Thyroid gland (tissue), 4 donors: Measurements from ENCODE around the gene PAM16. TPM values are rescaled to one million over a fixed set of nuclear protein-coding genes. Genes with fewer than 3 reads are reported as not detected.
A peak's percentile ranks its signal among the peaks of the same experiment; 100 is the strongest.

Source experiments
- DNase-seq, 2 donors: peaks; one replicate each; pipeline ENCODE4 v3.0.0-alpha.2; 2019
- H3K27ac ChIP-seq, 3 donors: fragments of 200-600 bp; sonication (generic); 1 replicate in 2 of 3; 2 replicates in 1 of 3; pipeline ENCODE4 v1.5.1; 2016 to 2019; ENCODE audit warnings: mild to moderate bottlenecking in 1 of 3, moderate library complexity in 1 of 3
- H3K27me3 ChIP-seq: fragments of 200-600 bp; sonication (generic); one replicate; pipeline ENCODE4 v1.5.1; 2019
- H3K36me3 ChIP-seq, 2 donors: fragments of 200-600 bp; sonication (generic); one replicate each; pipeline ENCODE4 v1.5.1; 2016 to 2019
- H3K4me1 ChIP-seq, 2 donors: fragments of 200-600 bp; sonication (generic); one replicate each; pipeline ENCODE4 v1.5.1; 2017 to 2019
- H3K4me3 ChIP-seq, 3 donors: fragments of 200-600 bp; sonication (generic); replicated peaks in 1 of 3; 1 replicate in 2 of 3; 2 replicates in 1 of 3; pipeline ENCODE4 v1.5.1; 2016; ENCODE audit warnings: mild to moderate bottlenecking in 1 of 3
- H3K9me3 ChIP-seq: fragments of 200-600 bp; sonication (generic); one replicate; pipeline ENCODE4 v1.5.1; 2017
- POLR2A ChIP-seq, 2 donors: fragments of 450-650 bp; IDR thresholded peaks; one replicate each; pipeline ENCODE4 v1.6.1; 2017; ENCODE audit warnings: antibody characterized with exemption in 2 of 2, mild to moderate bottlenecking in 2 of 2, moderate library complexity in 1 of 2
- WGBS, 2 donors: methylation state at CpG; one replicate each; pipeline ENCODE4 v1.1.5; 2017; 5-methylcytosine and 5-hydroxymethylcytosine counted together
- intact Hi-C: fragments of 100-400 bp; cut with DNase I; formaldehyde crosslinking; loops from one replicate; pipeline ENCODE4 v1.15.1; 2023
- total RNA-seq, 4 donors: library from RNA; depleted of rRNA; stranded (reverse); fragments of >200 nt; gene quantifications; one replicate each; pipeline ENCODE4 v1.2.3, GENCODE V29; 2016
- TF ChIP-seq, protein P1 (sequence below), 6 experiments: fragments of 200-600 bp in 3 of 6; fragments of 450-650 bp in 3 of 6; sonication (generic) in 3 of 6; IDR thresholded peaks; one replicate each; pipeline ENCODE4 v1.5.1; 2016 to 2019; ENCODE audit warnings: antibody characterized with exemption in 6 of 6, mild to moderate bottlenecking in 2 of 6, inconsistent platforms in 1 of 6, moderate library complexity in 1 of 6

PAM16 gene
- total RNA-seq, 4 donors from 2014 or later: 5.6 to 60.2 (median 27.3) TPM

GRCh38 chr16:4372578-4373355 is 21.6 kb upstream of the PAM16 start:
- H3K27ac ChIP-seq: peak overlapping the region; percentile 93 to 99 (median 98)
- peak in 1 of 2 donors; percentile 6 for TF ChIP-seq POLR2A (IDR thresholded peaks at IDR 0.05)
- TF ChIP-seq, protein P1, sequence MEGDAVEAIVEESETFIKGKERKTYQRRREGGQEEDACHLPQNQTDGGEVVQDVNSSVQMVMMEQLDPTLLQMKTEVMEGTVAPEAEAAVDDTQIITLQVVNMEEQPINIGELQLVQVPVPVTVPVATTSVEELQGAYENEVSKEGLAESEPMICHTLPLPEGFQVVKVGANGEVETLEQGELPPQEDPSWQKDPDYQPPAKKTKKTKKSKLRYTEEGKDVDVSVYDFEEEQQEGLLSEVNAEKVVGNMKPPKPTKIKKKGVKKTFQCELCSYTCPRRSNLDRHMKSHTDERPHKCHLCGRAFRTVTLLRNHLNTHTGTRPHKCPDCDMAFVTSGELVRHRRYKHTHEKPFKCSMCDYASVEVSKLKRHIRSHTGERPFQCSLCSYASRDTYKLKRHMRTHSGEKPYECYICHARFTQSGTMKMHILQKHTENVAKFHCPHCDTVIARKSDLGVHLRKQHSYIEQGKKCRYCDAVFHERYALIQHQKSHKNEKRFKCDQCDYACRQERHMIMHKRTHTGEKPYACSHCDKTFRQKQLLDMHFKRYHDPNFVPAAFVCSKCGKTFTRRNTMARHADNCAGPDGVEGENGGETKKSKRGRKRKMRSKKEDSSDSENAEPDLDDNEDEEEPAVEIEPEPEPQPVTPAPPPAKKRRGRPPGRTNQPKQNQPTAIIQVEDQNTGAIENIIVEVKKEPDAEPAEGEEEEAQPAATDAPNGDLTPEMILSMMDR (IDR thresholded peaks at IDR 0.05): no peak
- peaks cover 74 to 88% of the 10 kb centered on the region in 2 donors for H3K4me1 ChIP-seq
- H3K36me3 ChIP-seq: no peaks in the 10 kb centered on the region
- H3K9me3 ChIP-seq: no peaks in the 10 kb centered on the region
- WGBS, 2 donors: 29 to 70% methylated on average over 4 to 9 of the region's 10 CpGs
- peak overlapping the region; percentile 42 to 61 (median 55) for H3K4me3 ChIP-seq
- peak; percentile 77 to 80 for DNase-seq
- intact Hi-C loops: no loop called here
- H3K27me3 ChIP-seq: no peaks in the 10 kb centered on the region

DNA sequence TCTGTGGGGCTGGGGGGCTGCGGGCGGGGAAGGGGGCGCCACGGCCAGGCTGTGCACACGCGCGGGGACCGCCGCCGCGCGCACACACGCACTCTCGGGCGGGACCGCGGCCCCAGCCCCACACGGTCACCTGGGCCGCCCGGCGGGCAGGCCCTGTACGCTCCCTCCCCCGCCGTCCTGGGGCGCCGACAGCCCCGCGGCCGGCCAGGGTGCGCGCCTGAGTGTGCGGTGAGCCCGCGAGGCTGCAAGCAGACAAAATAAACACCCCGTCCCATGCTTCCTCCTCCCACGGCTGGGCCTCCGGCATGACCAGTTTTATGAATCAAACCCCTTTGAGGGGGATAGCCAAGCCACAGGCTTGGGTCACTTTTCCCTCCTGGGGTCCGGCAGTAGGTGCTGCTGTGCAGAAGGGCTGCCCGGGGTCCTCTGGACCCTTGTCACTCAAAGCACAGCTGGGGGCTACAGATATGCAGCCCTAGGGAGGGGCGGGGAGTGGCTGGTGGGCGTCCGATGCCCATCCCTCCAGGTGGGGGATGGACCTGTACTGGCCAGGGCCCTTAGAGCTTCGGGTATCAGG is 21.0 kb upstream of the PAM16 start:
- Histone ChIP-seq H3K27ac (peak overlapping the region; percentile 93 to 99 (median 98)), H3K4me1 (peaks cover 67 to 81% of the 10 kb centered on the region in 2 donors), H3K27me3 (no peaks in the 10 kb centered on the region), H3K4me3 (peak overlapping the region; percentile 42 to 61 (median 55)), H3K9me3 (no peaks in the 10 kb centered on the region), H3K36me3 (no peaks in the 10 kb centered on the region)
- DNase-seq: peak; percentile 60 to 61
- no peak for TF ChIP-seq POLR2A (IDR thresholded peaks at IDR 0.05)
- TF ChIP-seq, protein P1 (IDR thresholded peaks at IDR 0.05): no peak
- intact Hi-C loops: no loop called here
- WGBS, 2 donors: 0 to 1% methylated on average over 1 to 15 of the region's 43 CpGs

- Histone ChIP-seq H3K36me3 (no peaks in the 10 kb centered on the region), H3K27ac (peak within 1 kb of the TSS; percentile 93 to 99 (median 98)), H3K27me3 (no peaks in the 10 kb centered on the region), H3K4me3 (peak within 1 kb of the TSS; percentile 42 to 61 (median 55)), H3K4me1 (peaks cover 61 to 75% of the 10 kb centered on the region in 2 donors), H3K9me3 (no peaks in the 10 kb centered on the region)
- peak; percentile 81 to 84 for DNase-seq
- intact Hi-C loops: no loop called here
- TF ChIP-seq, protein P1 (IDR thresholded peaks at IDR 0.05): no peak
- TF ChIP-seq POLR2A (IDR thresholded peaks at IDR 0.05): peak; percentile 73 to 98
- 8 to 14% methylated on average over 2 to 9 of the region's 50 CpGs for WGBS, 2 donors
Observed at GRCh38 chr16:4371357-4372000, 20.4 kb upstream of the PAM16 start, which contains the start of gene VASN. VASN (plus strand) TSS chr16:4371848; CDS start chr16:4380878, 9,030 bp downstream.

DNA sequence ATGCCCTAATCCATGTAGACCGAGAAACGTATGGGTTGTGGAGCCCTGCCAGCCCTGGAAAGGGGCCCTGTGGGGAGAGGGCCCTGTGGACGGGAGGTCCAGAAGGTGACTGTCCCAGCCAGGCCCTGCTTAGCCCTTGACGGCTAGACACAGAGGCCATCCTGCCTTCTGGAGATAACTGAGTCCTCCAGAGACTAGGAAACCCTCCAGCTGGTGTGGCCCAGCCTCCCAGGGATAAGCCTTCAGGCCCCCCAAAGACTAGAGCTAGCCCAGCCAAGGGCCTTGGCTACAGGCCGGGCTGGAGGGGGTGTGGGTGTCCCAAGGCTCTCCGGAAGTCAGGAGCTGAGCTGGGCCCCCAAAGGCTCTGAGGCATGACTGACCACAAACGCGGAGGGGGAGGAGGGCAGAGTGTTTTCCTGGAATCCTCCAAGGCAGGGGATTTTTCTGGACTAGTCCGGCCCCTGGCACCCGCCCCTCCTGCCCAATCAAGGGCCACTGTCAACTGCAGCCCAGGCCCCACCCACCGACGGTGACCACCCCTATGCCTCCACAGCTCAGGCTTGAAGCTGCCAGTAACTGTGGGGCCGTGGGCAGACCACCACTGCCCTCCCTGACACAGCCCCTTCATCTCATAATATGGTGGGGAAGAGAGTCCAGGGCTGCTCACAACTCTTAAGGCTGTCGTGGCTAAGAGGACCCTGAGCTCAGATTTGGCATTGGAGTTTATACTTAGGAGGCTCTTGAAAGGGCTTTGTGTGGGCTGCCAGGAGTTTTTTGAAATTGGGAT is 19.6 kb upstream of the PAM16 start:
- peaks cover 54 to 67% of the 10 kb centered on the region in 2 donors for H3K4me1 ChIP-seq
- TF ChIP-seq POLR2A (IDR thresholded peaks at IDR 0.05): no peak
- TF ChIP-seq, protein P1 (IDR thresholded peaks at IDR 0.05): no peak

More for the DNA sequence above, 19.6 kb upstream of the PAM16 start:
- peak; percentile 91 to 93 for DNase-seq
- Histone ChIP-seq H3K27me3 (no peaks in the 10 kb centered on the region), H3K9me3 (no peaks in the 10 kb centered on the region), H3K27ac (peak overlapping the region; percentile 93 to 99 (median 98)), H3K4me3 (no peak overlapping the region), H3K36me3 (no peaks in the 10 kb centered on the region)
- WGBS, 2 donors: 45 to 51% methylated on average over 5 to 8 of the region's 14 CpGs
- intact Hi-C loops: no loop called here
